Frontal cortex (tissue), 4 donors: ENCODE data around the gene ITGA3. TPM values are rescaled to one million over a fixed set of nuclear protein-coding genes. Genes with fewer than 3 reads are reported as not detected.

Experiments
- DNase-seq, 2 donors: peaks; one replicate each; pipeline ENCODE4 v3.0.0; 2012; ENCODE audit warnings: low spot score in 2 of 2
- FAIRE-seq: peaks from 2 replicates; lab custom pipeline; 2012; peaks lifted over from hg19 to GRCh38; lab: Jason Lieb, UNC
- total RNA-seq: library from RNA; depleted of rRNA; stranded (reverse); fragments of >200 nt; gene quantifications from one replicate; pipeline ENCODE4 v1.2.3, GENCODE V29; 2014
- donor health status: control.
- donor health status: control.
- donor health status: control.

ITGA3 gene
- total RNA-seq = 20.0 TPM

DNA sequence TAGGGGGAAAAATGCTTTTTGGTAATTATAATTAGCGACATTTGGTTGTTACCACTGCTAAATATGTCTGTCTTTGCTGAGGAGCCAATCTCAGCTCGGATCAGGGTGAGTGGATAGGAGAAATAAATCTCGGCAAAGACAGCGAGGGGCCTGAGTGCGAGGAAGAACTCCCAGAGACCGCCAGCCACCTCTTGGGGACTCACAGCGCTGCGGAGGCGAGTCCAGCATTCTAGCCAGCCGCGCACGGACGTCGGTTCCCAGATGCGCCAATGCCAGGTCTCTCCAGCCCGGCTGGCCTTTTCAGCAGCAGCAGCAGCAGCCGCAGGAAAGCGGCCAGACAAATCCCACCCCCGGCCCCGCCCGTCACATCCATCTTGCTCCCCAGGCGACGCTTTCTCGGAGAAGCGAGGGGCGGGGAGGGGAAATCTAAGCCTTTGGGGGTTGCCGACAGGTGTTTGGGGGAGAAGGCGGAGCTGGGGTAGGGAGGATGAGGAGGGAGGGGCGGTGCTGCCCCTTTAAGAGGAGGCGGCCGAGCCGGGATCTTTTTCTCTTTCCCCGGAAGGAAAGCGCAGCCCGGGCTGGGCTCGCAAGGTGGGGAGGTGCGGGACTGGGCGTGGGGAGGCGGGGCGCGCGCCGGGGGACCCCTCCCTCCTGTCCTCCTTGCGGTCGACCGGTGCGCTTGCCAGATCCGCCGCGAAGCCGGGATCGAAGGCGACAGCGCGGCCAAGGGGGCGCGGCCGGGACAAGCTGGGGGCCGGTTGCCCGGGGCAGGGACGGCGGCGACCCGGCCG lies at the start of gene ITGA3:
ITGA3 (plus strand) TSS at position 685 of the 791 bp plus-strand sequence. CDS start 330 bp downstream, outside the sequence.
- FAIRE-seq = no peak
- DNase-seq = peak; percentile 60 to 69

GRCh38 chr17:50009282-50009681 lies 46.6 kb upstream of the ITGA3 start:
- no peak for FAIRE-seq

DNA sequence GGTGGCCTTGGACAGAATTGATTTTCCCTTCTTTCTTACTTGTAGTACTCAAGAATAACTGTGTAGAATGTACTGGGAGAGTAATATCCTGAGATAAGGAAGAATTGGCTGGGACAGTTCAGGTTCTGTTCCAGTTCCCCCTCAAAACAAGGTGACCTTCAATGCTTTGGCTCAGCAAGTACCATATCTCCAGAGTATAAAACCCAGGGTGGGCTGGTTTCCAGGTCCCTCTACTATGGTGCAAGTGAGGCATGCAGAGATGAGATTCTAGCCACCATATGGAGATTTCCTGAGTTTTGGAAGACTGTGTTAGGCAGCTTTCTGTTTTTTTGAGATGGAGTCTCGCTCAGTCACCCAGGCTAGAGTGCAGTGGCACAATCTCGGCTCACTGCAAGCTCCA lies 42.8 kb upstream of the ITGA3 start:
- DNase-seq (no peak), FAIRE-seq (no peak)

More at GRCh38 chr17:50009282-50009681, 46.6 kb upstream of the ITGA3 start:
- DNase-seq = no peak

DNA sequence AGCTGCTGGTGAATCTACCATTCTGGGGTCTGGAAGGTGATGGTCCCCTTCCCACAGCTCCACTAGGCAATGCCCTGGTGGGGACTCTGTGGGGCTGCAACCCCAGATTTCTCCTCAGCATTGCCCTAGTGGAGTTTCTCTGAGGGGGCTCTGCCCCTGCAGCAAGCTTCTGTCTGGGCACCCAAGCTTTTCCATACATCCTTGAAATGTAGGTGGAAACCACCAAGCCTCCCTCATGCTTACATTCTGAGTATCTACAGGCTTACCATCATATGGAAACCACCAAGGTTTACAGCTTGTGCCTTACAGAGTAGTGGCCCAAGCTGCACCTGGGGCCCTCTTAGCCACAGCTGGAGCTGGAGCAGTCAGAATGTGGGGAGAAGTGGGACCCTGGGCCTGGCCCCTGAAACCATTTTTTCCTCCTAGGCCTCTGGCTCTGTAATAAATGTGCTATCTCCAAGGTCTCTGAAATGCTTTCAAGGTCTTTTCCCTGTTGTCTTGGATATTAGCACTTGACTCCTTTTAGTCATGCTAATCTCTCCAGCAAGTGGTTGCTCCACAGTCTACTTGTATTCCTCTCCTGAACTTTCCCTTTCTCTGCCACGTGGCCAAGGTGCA lies 41.3 kb upstream of the ITGA3 start:
- FAIRE-seq (no peak), DNase-seq (no peak)

- DNase-seq = no peak
- no peak for FAIRE-seq
Observed at GRCh38 chr17:50015146-50015545, 40.8 kb upstream of the ITGA3 start.

- DNase-seq = no peak
- FAIRE-seq = no peak
Observed at GRCh38 chr17:50018909-50019308, 37.0 kb upstream of the ITGA3 start.

DNA sequence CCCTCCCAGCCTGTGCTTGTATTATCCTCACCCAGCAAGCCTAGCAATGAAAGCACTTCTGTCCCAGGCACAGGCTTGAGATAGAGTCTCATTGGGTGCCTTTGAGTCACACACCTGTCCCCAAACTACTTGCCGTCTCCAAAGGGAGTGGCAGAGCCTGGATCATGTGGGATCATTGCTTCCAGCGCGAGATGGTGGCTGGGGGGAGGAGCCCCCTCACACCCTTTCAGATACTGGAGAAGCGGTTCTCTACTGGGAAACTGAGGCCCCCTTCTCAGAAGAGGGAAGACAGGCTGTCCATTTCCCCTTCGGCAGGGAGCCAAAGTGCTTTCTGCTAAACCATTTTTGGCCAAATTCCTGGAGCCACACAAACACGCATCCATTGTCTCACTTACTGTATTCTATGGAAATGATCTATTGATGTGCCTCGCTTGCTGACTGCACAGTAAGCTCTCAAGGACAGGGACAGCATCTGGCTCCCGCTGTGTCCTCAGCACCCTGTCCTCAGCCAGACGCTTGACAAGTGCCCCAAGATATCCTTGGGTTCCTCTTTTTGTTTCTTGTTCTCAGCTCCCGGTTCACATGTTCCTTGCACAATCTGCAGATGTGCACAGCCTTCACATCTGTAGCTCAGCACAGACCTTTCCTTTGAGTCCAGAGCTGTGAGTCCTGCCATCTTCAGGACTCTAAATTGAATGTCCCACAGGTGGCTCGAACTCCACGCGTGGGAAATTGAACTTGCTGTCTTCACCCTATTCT lies 34.9 kb upstream of the ITGA3 start:
- DNase-seq (no peak), FAIRE-seq (no peak)

- no peak for DNase-seq
- no peak for FAIRE-seq
Observed at GRCh38 chr17:50021681-50022370, 34.1 kb upstream of the ITGA3 start.

DNA sequence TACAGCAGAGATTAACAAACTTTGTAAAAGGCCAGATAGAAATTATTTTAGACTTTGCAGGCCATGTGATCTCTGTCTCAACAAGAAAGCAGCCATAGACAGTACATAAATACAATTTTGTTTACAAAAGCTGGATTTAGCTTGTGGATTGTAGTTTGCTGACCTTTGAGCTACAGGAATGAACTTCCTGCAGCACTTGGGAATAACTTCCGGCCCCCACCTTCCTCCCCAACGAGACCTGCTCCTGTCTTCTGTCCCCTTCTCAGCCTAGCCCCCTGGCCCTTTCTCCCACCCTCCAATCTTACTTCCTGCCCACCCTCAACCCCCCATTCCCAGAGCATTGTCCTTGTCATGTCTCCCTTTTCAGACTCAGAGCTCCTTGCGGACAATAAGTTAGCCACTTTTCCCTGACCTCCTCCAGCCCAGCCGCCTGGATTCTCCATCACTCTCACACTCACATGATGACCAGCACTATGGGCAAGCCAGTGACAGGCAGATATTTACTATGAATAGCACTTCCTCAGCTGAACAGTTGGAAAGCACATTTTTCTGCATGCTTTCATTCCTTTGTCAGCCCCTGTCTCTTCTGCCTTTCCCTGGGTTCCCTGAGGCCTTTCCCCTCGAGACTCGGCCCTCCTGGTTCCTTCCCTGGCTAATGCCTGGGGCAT lies 33.3 kb upstream of the ITGA3 start:
- FAIRE-seq = no peak

GRCh38 chr17:50023520-50023919 lies 32.4 kb upstream of the ITGA3 start:
- FAIRE-seq (no peak), DNase-seq (no peak)

More for the DNA sequence above, 33.3 kb upstream of the ITGA3 start:
- no peak for DNase-seq

DNA sequence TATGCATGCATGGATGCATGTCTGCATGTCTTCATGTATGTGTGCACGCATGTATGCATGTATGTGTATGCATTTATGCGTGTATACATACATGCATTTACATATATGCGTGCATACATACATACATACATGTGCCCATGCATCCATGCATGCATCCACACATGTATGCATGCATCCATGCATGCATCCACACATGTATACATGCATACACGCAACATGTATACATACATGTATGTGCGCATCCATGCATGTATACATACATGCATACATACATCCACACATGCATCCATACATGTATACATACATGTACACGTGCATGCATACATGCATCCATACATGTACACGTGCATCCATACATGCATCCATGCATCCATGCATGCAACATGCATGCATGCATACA lies 31.1 kb upstream of the ITGA3 start:
- DNase-seq (no peak), FAIRE-seq (no peak)

- DNase-seq = no peak
- no peak for FAIRE-seq
Observed at GRCh38 chr17:50026046-50026675, 29.7 kb upstream of the ITGA3 start.

DNA sequence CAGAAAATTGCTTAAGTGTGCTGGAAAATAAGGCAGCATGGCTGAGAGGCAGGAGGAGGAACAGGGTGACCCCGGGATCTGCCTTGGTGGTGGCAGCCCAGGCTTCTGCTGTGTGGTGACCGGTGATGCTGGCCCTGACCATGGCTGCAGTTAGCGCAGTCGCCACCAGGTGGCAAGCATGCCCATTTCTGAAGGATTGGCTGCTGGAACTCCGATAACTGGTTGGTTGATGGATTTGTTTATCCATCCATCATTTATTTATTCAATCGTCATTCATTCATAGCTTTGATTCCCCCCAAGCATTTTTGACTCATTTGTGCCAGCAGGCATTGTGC lies 29.1 kb upstream of the ITGA3 start:
- FAIRE-seq = no peak

DNA sequence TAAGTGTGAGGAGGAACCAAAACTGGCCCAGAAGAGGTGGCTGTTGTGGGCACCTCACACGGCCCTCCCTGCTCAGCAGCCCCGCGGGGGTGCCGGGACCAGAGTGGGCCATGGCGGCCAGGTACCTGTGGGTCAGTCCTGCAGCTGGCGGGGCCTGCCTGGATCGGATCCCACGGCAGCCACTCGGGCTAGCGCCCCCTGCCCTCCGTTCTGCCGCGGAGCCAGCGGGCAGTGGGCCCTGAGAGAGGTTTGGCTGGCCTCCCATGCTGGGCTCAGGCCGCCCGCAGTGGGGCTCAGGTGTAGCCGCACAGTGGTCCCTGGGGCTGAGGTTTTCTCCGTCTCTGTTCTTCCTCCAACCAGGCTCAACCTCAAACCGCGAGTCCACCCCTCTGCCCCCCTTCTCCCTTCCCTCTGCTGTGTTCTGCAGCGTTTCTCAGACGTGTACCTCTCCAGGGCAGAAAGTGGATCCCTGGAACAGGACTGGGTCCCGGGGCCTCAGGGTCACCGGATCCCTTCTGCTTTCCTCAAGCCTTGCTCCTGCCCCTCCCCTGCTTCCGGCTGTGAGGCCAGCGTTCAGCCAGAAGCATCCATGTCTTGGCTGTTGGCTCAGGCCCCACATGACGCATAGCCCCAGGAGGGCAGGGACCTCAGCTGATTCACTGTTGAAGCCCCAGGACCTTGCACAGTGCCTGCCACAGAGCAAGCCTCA lies 28.6 kb upstream of the ITGA3 start:
- FAIRE-seq = no peak
- DNase-seq = no peak

More for the DNA sequence above, 29.1 kb upstream of the ITGA3 start:
- peak; percentile 82 to 91 for DNase-seq

DNA sequence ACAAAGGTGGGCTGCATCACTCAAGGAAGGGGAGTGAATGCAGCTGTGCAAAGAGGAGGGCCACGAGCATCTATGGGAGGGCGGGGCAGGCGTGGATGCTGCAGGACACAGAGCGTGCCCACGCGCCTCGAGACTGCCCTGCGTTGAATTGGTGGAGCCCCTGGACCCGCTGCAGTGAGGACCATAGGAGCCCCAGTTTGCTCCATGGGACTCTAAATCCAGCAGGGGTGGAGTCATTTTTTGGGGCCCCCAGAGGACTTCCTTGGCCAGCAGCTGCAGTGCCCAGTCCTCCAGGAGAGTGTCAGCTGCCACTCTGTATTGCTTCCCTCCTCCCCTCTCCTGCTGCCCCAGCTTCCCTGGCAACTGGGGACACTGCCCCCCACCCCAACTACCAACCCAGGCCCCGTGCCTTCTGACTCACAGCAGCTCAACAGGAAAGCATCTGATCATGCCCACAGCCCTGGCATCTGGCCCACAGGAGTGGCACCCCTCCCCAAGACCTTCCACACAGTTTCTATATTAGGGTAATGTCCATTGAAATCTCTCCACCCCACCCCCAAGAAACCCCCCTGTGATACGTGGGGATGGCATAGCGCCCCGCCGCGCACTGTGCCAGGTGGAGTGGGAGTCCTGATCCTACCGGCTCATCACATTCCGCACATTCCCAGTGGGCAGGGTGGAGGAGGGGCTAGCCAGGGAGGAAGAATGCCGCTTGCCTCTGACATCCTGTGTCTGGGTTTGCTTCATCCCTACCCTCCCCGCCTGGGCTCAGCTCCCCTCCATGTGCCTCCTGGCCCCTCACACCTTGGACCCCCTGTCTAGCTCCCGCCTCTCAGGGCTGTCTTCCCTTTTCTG lies 27.8 kb upstream of the ITGA3 start:
- no peak for DNase-seq
- FAIRE-seq = no peak

- no peak for DNase-seq
- no peak for FAIRE-seq
Observed at GRCh38 chr17:50028736-50029120, 27.2 kb upstream of the ITGA3 start.

DNA sequence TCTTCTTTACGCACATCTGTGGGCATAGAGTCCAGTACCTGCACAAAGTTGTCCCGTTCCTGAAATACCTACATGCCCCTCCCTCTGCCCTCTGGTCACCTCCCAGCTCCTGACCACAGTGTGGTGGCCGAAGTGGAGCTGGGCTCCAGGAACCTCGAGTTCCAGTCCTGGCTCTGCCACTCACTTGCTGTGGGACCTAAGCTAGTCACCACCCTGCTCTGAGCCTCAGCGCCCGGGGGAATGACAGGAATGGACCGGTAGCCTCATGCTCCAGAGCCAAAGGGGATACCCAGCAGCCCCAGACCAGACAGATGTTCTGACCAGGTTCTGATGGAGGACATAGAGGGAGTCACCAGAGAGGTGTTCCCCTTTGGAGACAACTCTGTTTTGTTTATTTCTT lies 26.7 kb upstream of the ITGA3 start:
- FAIRE-seq (no peak), DNase-seq (no peak)

- FAIRE-seq (no peak), DNase-seq (no peak)
Observed at GRCh38 chr17:50033316-50033715, 22.6 kb upstream of the ITGA3 start.
